Middle frontal gyrus (tissue), 1 donor: ENCODE data around the gene LGALS12.

Experiments
- DNase-seq: peaks from one replicate; pipeline ENCODE4 v3.0.0-alpha.2; 2015; ENCODE audit warnings: low spot score; ENCODE audit errors: extremely low spot score

LGALS12 gene

GRCh38 chr11:63560506-63561180, 54.8 kb downstream of the LGALS12 start:
- no peak for DNase-seq

- no peak for DNase-seq
Measured at GRCh38 chr11:63563201-63564055, 57.5 kb downstream of the LGALS12 start, which contains the start of gene PLAAT2. PLAAT2 (minus strand) TSS chr11:63563379; CDS start chr11:63563324, 55 bp downstream.

GRCh38 chr11:63564056-63564774, 58.3 kb downstream of the LGALS12 start:
- no peak for DNase-seq

- DNase-seq, result no peak
Measured at GRCh38 chr11:63564784-63565350, 59.0 kb downstream of the LGALS12 start.
